Left lung (tissue), 10 donors: ENCODE data around the gene SEPTIN5. TPM values are rescaled to one million over a fixed set of nuclear protein-coding genes. Genes with fewer than 3 reads are reported as not detected.
A peak's percentile ranks its signal among the peaks of the same experiment; 100 is the strongest.

ENCODE experiments used
- ATAC-seq: fragments of 200-7000 bp; cut with Tn5 transposase; one replicate; pipeline ENCODE4 v1.9.1; 2020; ENCODE audit warnings: moderate library complexity
- DNase-seq, 4 donors: peaks; one replicate each; pipeline ENCODE4 v3.0.0-alpha.2; 2013 to 2020
- H3K27ac ChIP-seq, 2 donors: fragments of 200-600 bp; sonication (generic) in 1 of 2; one replicate each; pipeline versions ENCODE4 v1.5.0 to v1.8.0; 2020 to 2021
- H3K27me3 ChIP-seq, 2 donors: fragments of 200-600 bp; sonication (generic) in 1 of 2; one replicate each; pipeline versions ENCODE4 v1.5.0 to v1.8.0; 2020 to 2021
- H3K36me3 ChIP-seq, 2 donors: fragments of 200-600 bp; sonication (generic) in 1 of 2; one replicate each; pipeline versions ENCODE4 v1.5.0 to v1.8.0; 2020 to 2021
- H3K4me1 ChIP-seq, 2 donors: fragments of 200-600 bp; one replicate each; pipeline ENCODE4 v1.8.0; 2021
- H3K4me3 ChIP-seq, 2 donors: fragments of 200-600 bp; sonication (generic) in 1 of 2; one replicate each; pipeline versions ENCODE4 v1.5.0 to v1.8.0; 2020 to 2021; ENCODE audit warnings: mild to moderate bottlenecking in 1 of 2
- H3K9me3 ChIP-seq, 2 donors: fragments of 200-600 bp; sonication (generic) in 1 of 2; one replicate each; pipeline versions ENCODE4 v1.5.0 to v1.8.0; 2020 to 2021
- intact Hi-C, 2 donors: fragments of 100-400 bp; cut with DNase I; formaldehyde crosslinking; loops; one replicate each; pipeline versions ENCODE4 v1.11.2 to v1.14.2; 2022
- polyA plus RNA-seq, 6 donors: library from polyadenylated mRNA; unstranded; fragments of 120-200 nt; gene quantifications; one replicate each; pipeline ENCODE4 v1.2.1, GENCODE V29; 2013; ENCODE audit not compliant: insufficient read length in 6 of 6
- total RNA-seq, 2 donors: library from RNA; stranded (reverse); fragmentation: NEBNext Ultra II Directional; extraction: Animal tissue kit (Norgen Biotek cat#: 25700); gene quantifications; one replicate each; pipeline ENCODE4 v1.2.1, GENCODE V29; 2021
- TF ChIP-seq, protein P1 (sequence below), 2 donors: fragments of 200-600 bp; sonication (generic) in 1 of 2; IDR thresholded peaks; one replicate each; pipeline versions ENCODE4 v1.5.0 to v1.8.0; 2021; ENCODE audit warnings: antibody characterized with exemption in 2 of 2
- donor health status: DM: no; HTN: yes; CAD: no.
- donor health status: DM: no; HTN: no; CAD: no.

Gene SEPTIN5
- total and polyA plus RNA-seq, 8 donors: 14.6 to 80.0 (median 63.0) TPM

DNA sequence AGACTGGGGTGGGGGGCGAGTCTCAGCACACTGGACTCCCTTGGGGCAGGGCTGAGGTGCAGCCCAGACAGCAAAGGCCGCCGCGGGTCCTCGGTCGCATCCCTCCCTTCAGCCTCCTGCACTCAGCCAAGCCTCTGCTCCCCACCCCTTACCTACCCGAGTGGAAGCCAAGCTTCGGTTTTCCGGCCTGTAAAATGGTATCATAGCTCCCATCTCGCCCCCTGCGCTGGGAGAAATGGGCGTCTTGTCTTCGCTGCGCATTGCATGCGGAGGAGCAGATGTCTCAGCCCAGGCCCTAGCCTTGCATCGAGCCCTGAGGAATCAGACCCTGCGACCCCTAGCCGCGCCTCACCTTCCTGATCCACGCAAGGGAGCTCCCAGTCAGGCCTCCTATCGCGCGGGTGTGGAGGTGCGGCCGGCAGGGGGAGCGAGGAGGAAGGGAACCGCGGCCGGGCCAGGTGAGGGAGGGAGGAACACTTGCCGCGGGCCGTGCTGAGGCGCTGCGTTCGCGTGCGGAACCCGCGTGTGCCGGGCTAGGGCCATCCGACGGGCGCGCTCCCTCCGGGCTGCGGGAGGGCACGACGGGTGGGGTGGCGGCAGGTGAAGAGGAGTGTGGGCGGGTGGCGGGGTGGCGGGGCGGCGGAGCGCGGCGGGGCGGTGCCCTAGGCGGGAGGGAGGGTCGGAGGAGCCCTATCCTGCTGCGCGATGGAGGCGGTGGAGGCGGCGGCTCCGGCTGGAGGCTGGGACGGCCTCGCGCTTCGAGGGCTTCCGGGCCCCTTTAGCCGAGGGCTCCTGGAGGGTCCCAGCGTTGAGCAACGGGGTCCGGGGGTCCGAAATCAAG lies 42.2 kb downstream of the SEPTIN5 start:
- ATAC-seq (peak; percentile 85), DNase-seq (peak in 1 of 4 donors; percentile 92)
- peak overlapping the region; percentile 2 to 33 for H3K4me3 ChIP-seq
- peaks cover 76 to 95% of the 10 kb centered on the region in 2 donors for H3K27me3 ChIP-seq
- H3K9me3 ChIP-seq: no peaks in the 10 kb centered on the region
- TF ChIP-seq, protein P1, sequence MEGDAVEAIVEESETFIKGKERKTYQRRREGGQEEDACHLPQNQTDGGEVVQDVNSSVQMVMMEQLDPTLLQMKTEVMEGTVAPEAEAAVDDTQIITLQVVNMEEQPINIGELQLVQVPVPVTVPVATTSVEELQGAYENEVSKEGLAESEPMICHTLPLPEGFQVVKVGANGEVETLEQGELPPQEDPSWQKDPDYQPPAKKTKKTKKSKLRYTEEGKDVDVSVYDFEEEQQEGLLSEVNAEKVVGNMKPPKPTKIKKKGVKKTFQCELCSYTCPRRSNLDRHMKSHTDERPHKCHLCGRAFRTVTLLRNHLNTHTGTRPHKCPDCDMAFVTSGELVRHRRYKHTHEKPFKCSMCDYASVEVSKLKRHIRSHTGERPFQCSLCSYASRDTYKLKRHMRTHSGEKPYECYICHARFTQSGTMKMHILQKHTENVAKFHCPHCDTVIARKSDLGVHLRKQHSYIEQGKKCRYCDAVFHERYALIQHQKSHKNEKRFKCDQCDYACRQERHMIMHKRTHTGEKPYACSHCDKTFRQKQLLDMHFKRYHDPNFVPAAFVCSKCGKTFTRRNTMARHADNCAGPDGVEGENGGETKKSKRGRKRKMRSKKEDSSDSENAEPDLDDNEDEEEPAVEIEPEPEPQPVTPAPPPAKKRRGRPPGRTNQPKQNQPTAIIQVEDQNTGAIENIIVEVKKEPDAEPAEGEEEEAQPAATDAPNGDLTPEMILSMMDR (IDR thresholded peaks at IDR 0.05): peak; percentile 29 to 42
- H3K36me3 ChIP-seq: no peaks in the 10 kb centered on the region
- H3K4me1 ChIP-seq: peaks cover 3 to 46% of the 10 kb centered on the region in 2 donors
- intact Hi-C loops: no loop called here
- H3K27ac ChIP-seq: no peak overlapping the region

DNA sequence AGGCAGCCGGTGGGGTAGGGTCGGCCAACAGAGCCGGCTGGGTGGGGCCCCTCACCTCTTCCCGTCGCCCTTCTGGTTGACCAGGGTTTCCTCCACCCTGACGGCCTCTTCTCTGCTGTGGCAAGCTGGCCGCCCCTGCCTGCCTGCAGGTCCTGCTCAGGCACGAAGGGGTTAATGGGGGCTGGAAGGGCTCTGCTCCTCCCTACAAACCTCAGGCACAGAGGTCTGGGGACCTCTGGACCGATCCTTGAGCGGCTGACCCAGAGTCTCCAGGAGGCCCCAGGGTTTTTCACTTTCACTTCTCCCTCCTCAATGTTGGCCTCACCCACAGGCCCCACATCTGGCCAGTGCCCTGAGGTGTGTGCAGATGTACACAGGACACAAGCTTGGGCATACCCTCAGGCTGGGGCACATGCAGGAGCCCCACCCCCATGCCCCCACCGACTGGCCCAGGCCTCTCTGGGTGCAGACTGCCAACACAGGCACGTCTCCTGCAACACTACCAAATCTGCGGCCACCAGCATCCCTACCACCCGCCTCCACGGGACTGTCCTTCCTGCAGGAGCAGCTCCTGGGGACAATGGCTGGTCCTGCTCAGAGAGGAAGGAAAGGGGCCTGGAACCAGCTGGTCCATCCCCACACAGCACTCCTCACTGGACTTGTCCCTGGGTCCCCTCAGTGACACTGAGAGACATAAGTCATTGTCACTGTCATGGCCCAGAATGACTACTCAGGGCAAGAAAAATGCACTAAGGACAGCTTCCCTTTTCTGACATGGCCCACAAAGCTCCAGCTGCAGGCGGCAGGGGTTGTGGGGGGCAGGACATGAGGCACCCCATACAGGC lies 43.1 kb downstream of the SEPTIN5 start:
- intact Hi-C loops: no loop called here
- no peak for DNase-seq
- peak; percentile 30 for ATAC-seq
- Histone ChIP-seq H3K4me3 (peak overlapping the region in 1 of 2 donors; percentile 33), H3K4me1 (peaks cover 3 to 47% of the 10 kb centered on the region in 2 donors), H3K27me3 (peaks cover 83 to 95% of the 10 kb centered on the region in 2 donors), H3K9me3 (no peaks in the 10 kb centered on the region), H3K36me3 (no peaks in the 10 kb centered on the region), H3K27ac (no peak overlapping the region)
- TF ChIP-seq, protein P1 (IDR thresholded peaks at IDR 0.05): no peak

DNA sequence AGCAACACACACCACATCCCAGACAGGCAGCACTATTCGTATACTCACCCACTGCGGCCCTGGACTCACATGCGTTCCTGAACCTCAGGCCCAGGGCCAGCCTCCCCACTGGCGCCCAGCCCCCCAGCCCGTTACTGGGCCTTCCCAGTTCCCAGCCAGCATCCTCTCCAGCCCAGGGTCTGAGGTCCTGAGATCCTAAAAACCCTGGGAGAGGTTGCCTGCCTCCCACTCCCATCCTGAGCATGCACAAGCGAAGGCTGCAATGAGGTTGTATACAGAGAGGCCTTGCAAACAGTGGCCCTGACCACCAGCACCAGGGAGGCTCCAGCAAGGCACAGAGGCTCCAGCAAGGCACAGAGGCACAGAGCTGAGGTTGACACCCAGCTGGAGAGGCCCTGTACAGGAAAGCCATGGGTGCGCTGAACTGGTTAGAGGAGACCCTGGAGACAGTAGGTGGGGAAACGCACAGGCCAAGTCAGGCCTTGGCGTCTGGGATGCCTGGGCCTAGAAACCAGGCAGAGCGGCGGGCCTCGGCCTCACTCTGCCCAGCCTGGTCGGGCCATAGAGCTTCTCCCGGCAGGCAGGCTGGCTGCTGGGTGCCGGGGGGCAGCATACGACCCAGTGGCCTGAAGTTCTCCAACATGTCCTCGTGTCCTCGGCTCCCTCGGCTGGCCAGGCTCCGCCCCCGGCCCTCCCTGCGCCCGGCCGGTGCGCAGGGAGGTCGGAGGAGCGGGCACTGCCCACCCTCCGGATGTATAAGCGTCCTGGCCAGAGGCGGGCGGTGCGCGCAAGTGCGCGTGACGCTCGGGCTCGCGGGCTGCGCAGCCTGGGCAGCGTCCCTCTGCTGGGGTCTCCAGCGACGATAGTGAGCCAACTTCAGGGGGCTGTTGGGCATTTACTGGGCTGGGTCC lies 43.9 kb downstream of the SEPTIN5 start:
- Histone ChIP-seq H3K27me3 (peaks cover 88 to 95% of the 10 kb centered on the region in 2 donors), H3K9me3 (no peaks in the 10 kb centered on the region), H3K36me3 (no peaks in the 10 kb centered on the region), H3K27ac (no peak overlapping the region), H3K4me1 (peaks cover 3 to 47% of the 10 kb centered on the region in 2 donors), H3K4me3 (no peak overlapping the region)
- ATAC-seq: no peak
- TF ChIP-seq, protein P1 (IDR thresholded peaks at IDR 0.05): no peak
- intact Hi-C loops: no loop called here
- DNase-seq: peak in 1 of 4 donors; percentile 75

DNA sequence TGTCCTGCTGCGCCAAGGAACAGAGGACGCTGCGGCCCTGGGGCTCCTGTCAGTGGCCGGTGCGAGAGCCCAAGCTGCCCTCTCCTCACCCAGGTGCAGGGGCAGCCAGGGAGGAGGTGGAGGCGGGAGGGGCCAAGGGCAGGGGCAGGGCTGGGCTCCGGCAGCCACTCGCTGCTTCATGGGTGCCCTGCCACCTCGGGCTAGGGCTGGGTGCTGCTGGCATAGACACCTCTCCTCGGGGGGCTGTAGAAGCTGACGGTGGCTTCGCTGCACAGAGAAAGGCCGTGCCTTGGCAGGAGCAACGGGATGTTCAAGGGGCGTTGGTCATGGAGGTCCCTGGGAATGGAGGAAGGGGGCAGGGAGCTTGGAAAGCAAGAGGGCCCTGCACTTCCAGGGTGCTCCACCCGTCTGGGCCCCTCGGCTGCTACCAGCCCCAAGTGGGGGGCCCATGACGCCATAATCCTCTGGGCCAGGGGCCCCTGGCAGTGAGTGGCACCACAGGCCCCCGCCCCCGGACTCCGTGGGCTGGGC lies 44.7 kb downstream of the SEPTIN5 start:
- H3K4me1 ChIP-seq: peaks cover 3 to 47% of the 10 kb centered on the region in 2 donors
- peaks cover 88 to 95% of the 10 kb centered on the region in 2 donors for H3K27me3 ChIP-seq
- intact Hi-C loops: no loop called here
- no peak overlapping the region for H3K4me3 ChIP-seq
- no peak overlapping the region for H3K27ac ChIP-seq
- TF ChIP-seq, protein P1 (IDR thresholded peaks at IDR 0.05): no peak
- DNase-seq (no peak), ATAC-seq (no peak)
- H3K9me3 ChIP-seq: no peaks in the 10 kb centered on the region
- H3K36me3 ChIP-seq: no peaks in the 10 kb centered on the region
